SK-MEL-5 (cell line): ENCODE data around the gene PPP1R2B. TPM values are rescaled to one million over a fixed set of nuclear protein-coding genes. Genes with fewer than 3 reads are reported as not detected.
"Not testable (repeated sequence)": the region's sequence is repeated elsewhere in the genome, so short reads cannot be mapped to it uniquely, and the experiment has no call there.

Source experiments
- DNase-seq: peaks from one replicate; pipeline ENCODE4 v3.0.0-alpha.2; 2016; ENCODE audit warnings: low read depth, low spot score
- in situ Hi-C: cut with HindIII; loops from 2 replicates; pipeline ENCODE4 v1.10.0; 2016; ENCODE audit warnings: low sequenced_read_pairs, high pct_unique_total_duplicates, low pct_unique_long_range_greater_than_20kb
- small RNA-seq, 2 experiments: library from RNA; depleted of rRNA; stranded (forward); fragments of <200 nt; gene quantifications; one replicate each; pipeline ENCODE3, GENCODE V24; 2014
- total RNA-seq: library from RNA; depleted of rRNA; stranded (reverse); fragments of >200 nt; shearing (Covaris generic); gene quantifications from 2 replicates; pipeline ENCODE4 v1.2.3, GENCODE V29; 2014; rRNA removed

PPP1R2B gene
- total RNA-seq, 1 experiment from 2014 or later: 0.11 TPM

GRCh38 chr5:156851880-156852279, 1.8 kb downstream of the PPP1R2B start:
- DNase-seq: no peak
- in situ Hi-C loops: no loop called here

GRCh38 chr5:156853055-156853454, 3.0 kb downstream of the PPP1R2B start:
- in situ Hi-C loops, DNase-seq: not testable (repeated sequence)

DNA sequence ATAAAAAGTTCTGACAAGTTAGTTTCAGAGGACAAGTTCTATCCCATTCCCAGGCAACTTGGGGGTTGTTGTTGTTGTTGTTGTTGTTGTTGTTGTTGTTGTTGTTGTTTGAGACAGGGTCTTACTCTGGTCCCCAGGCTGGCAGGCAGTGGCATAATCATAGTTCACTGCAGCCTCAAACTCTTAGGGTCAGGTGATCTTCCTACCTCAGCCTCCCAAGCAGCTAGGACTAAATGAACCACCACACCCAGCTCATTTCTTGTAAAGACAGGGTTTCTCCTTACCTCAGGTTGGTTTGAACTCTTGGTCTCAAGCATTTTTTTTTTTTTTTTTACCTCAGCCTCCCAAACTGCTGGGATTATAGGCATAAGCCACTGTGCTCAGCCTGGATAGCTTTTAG, 15.3 kb downstream of the PPP1R2B start:
- DNase-seq: no peak
- in situ Hi-C loops: no loop called here

DNA sequence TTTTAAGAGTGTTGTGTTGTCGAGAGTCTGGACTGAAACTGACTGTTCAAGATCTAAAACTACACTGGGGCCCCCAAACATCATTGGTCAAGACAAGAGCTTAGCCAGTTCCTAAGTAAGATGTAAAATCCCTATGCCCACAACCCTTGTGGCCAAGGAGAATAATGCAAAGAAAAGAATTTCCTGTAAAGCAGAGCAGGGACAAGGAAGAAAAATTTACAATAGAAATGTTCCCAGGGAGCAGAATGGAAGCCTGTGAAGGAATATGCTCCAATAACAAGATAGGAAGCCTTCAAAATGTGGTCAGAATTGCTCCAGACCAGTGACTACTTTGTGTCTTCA, 20.4 kb downstream of the PPP1R2B start:
- no peak for DNase-seq
- in situ Hi-C loops: no loop called here

GRCh38 chr5:156871212-156871611, 21.1 kb downstream of the PPP1R2B start:
- in situ Hi-C loops: no loop called here
- DNase-seq: no peak

- in situ Hi-C loops: no loop called here
- DNase-seq: no peak
Observed at GRCh38 chr5:156879665-156880285, 29.7 kb downstream of the PPP1R2B start.

DNA sequence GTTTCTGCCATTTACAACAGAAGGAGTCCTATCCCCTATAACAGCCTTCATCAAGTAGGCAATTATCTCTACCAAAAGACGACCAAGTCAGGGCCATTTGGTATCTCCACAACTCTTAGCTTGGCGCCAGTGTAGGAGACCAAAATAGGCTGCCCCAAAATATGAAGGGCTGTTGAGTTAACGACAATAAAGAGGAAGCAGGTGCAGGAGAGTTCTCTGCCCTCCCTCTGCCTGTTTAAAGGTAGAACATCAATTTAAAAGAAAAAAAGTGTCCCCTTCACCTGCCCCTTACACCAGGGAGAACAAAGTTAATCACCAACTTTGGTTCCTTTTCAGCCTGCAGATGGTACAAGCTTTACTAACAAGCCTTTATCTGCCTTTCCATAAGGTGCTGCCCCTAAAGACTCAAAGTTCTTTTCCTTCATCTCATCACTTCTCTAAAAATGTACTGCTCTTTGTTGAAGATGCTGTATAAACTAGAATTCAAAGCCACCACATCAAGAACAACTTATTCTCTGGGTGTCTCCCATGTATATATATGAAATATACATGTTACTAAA, 33.3 kb downstream of the PPP1R2B start:
- no peak for DNase-seq
- in situ Hi-C loops: no loop called here

DNA sequence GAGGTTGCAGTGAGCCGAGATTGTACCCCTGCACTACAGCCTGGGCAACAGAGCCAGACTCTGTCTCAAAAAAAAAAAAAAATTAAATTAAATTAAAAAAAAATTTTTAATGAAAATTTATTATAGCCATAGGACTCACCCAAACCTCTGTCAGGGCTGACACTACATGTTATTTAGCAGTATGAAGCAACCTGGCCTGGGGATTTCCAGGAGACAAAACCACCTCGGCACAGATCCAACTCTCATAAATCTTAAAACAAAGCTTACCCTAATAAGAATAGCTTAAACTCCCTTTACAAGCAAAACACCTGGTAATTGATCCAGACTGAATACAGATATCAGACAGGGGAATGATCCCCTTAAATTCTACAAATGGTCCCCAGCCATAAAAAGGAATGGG, 38.4 kb downstream of the PPP1R2B start:
- in situ Hi-C loops: no loop called here
- no peak for DNase-seq

DNA sequence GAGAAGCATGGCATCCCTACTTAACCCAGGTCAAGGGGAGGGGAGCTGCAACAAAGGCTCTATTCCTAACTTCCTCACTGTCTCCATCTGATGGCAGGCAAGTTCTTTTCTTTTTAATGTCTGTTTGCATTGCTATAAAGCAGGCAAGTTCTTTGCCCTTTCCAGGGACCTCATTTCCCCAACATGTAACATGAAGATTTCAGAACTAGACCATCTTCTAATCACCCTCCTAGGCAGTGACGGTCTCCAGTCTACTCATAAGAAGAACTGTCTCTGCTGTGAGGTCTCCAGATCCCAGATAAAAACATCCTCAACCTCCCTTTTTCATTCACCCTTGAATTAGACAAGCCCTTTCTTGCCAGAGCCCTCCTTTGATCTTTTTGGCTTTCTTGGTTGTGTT, 42.1 kb downstream of the PPP1R2B start:
- in situ Hi-C loops: no loop called here
- DNase-seq: peak; percentile 11

GRCh38 chr5:156892864-156893263, 42.8 kb downstream of the PPP1R2B start:
- in situ Hi-C loops: no loop called here
- DNase-seq: no peak

DNA sequence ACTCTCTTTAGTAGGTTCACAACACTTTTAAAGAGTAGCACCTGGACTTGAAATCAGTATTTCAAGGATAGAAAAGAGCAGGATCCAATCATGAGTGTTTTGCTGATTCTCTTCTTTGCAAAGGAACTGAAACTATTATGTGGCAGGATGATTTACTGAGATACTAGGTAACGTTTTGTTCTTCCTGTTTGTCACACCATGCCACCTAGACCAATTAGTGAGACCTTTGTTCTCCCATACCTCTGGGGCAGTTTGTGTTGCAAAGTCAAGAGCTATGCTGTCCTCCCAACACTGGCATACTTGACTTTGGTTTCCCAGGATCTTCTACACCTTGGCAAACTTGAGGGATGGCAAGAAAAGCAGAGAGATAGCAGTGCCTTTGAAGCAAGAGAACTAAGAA, 43.4 kb downstream of the PPP1R2B start:
- in situ Hi-C loops: no loop called here
- DNase-seq: no peak

GRCh38 chr5:156896546-156896945, 46.5 kb downstream of the PPP1R2B start:
- DNase-seq: no peak
- in situ Hi-C loops: no loop called here

Small RNA genes lying within 50 kb of the gene (small RNA-seq; reads per million reads assigned to genes)
- 0 reads per million in 2 experiments for gene RNU6-556P

Other genes with a start within 250 kb of the PPP1R2B start
- not detected in 2 replicates for gene TIMD4, start 112.9 kb downstream of the PPP1R2B start, total RNA-seq
- gene HAVCR1, start 208.8 kb downstream of the PPP1R2B start, total RNA-seq: not detected in 2 replicates